Fibroblast of skin of abdomen (primary cell): Measurements from ENCODE around the gene PIEZO2.
"Not testable (repeated sequence)": the region's sequence is repeated elsewhere in the genome, so short reads cannot be mapped to it uniquely, and the experiment has no call there.

ENCODE experiments used
- DNase-seq: peaks from one replicate; pipeline ENCODE4 v3.0.0-alpha.2; 2013

PIEZO2 gene

GRCh38 chr18:10924290-10924689, 225.1 kb downstream of the PIEZO2 start:
- no peak for DNase-seq

GRCh38 chr18:10923551-10924070, 225.8 kb downstream of the PIEZO2 start:
- DNase-seq, result peak; percentile 29

- peak; percentile 62 for DNase-seq
Measured at GRCh38 chr18:10923141-10923540, 226.2 kb downstream of the PIEZO2 start.

- DNase-seq, result not testable (repeated sequence)
Measured at GRCh38 chr18:10922712-10923111, 226.7 kb downstream of the PIEZO2 start.

- not testable (repeated sequence) for DNase-seq
Measured at GRCh38 chr18:10920309-10920708, 229.1 kb downstream of the PIEZO2 start.

GRCh38 chr18:10919851-10920250, 229.5 kb downstream of the PIEZO2 start:
- no peak for DNase-seq

- DNase-seq, result no peak
Measured at GRCh38 chr18:10916865-10917264, 232.5 kb downstream of the PIEZO2 start.

GRCh38 chr18:10916387-10916786, 233.0 kb downstream of the PIEZO2 start:
- DNase-seq, result no peak

GRCh38 chr18:10915748-10916147, 233.6 kb downstream of the PIEZO2 start:
- not testable (repeated sequence) for DNase-seq

GRCh38 chr18:10914610-10915009, 234.8 kb downstream of the PIEZO2 start:
- not testable (repeated sequence) for DNase-seq

- DNase-seq, result peak; percentile 86
Measured at GRCh38 chr18:10913919-10914318, 235.4 kb downstream of the PIEZO2 start.

- peak; percentile 93 for DNase-seq
Measured at GRCh38 chr18:10912790-10913545, 236.4 kb downstream of the PIEZO2 start.

- DNase-seq, result no peak
Measured at GRCh38 chr18:10909724-10910123, 239.6 kb downstream of the PIEZO2 start.

GRCh38 chr18:10908760-10909159, 240.6 kb downstream of the PIEZO2 start:
- DNase-seq, result no peak

GRCh38 chr18:10907749-10908148, 241.6 kb downstream of the PIEZO2 start:
- DNase-seq, result no peak

GRCh38 chr18:10901329-10901728, 248.0 kb downstream of the PIEZO2 start:
- DNase-seq, result no peak

- DNase-seq, result no peak
Measured at GRCh38 chr18:10900435-10900834, 248.9 kb downstream of the PIEZO2 start.

GRCh38 chr18:10899481-10899880, 249.9 kb downstream of the PIEZO2 start:
- peak; percentile 28 for DNase-seq

GRCh38 chr18:10898417-10898974, 250.9 kb downstream of the PIEZO2 start:
- DNase-seq, result no peak

GRCh38 chr18:10896851-10897250, 252.5 kb downstream of the PIEZO2 start:
- peak; percentile 65 for DNase-seq

GRCh38 chr18:10895976-10896375, 253.4 kb downstream of the PIEZO2 start:
- no peak for DNase-seq

GRCh38 chr18:10894501-10894900, 254.9 kb downstream of the PIEZO2 start:
- no peak for DNase-seq

- DNase-seq, result no peak
Measured at GRCh38 chr18:10893761-10894160, 255.6 kb downstream of the PIEZO2 start.

- no peak for DNase-seq
Measured at GRCh38 chr18:10893196-10893595, 256.2 kb downstream of the PIEZO2 start.
